GM12878 (cell line): ENCODE data around the gene TMED7. TPM values are rescaled to one million over a fixed set of nuclear protein-coding genes. Genes with fewer than 3 reads are reported as not detected.
"Not testable (repeated sequence)": the region's sequence is repeated elsewhere in the genome, so short reads cannot be mapped to it uniquely, and the experiment has no call there.

Experiments
- ATAC-seq: fragments of 200-7000 bp; cut with Tn5 transposase; 3 replicates; pipeline ENCODE4 v1.9.1; 2020; ENCODE audit warnings: mild to moderate bottlenecking, moderate library complexity
- BruUV-seq: library from RNA; stranded (reverse); fragments of 400-500 nt; replicated peaks from 2 replicates; lab custom pipeline; 2021; lab: Mats Ljungman, UMichigan
- CTCF ChIA-PET: fragments of 300-600 bp; sonication (Branson Sonifier 250); formaldehyde crosslinking; extraction: SDS; loops from one replicate; lab custom pipeline; 2021; ENCODE audit warnings: inconsistent platforms; lab: Yijun Ruan, JAX
- POLR2A ChIA-PET: fragments of 350-600 bp; formaldehyde crosslinking; extraction: SDS; loops from one replicate; lab custom pipeline; 2021; ENCODE audit warnings: inconsistent platforms; lab: Charles Lee
- RAD21 ChIA-PET: fragments of 300-600 bp; sonication (Branson Sonifier 250); formaldehyde crosslinking; loops from one replicate; lab custom pipeline; 2023; ENCODE audit warnings: antibody characterized with exemption; ENCODE audit not compliant: unreplicated experiment; lab: Charles Lee
- SMC1A ChIA-PET: fragments of 300-600 bp; sonication (Branson Sonifier 250); formaldehyde crosslinking; loops from one replicate; lab custom pipeline; 2023; ENCODE audit not compliant: unreplicated experiment, uncharacterized antibody; lab: Charles Lee
- DNase-seq: peaks from one replicate; pipeline ENCODE4 v3.0.0-alpha.2; 2011; ENCODE audit warnings: low read depth, low spot score
- FAIRE-seq: peaks from 3 replicates; lab custom pipeline; 2011; peaks lifted over from hg19 to GRCh38; lab: Jason Lieb, UNC
- H2AFZ ChIP-seq: 2 replicates; pipeline ENCODE4 v1.6.0; 2011; ENCODE audit warnings: low read depth, low read length, control low read depth; ENCODE audit not compliant: control insufficient read depth
- H3K27ac ChIP-seq: 2 replicates; pipeline ENCODE4 v1.5.1; 2011; ENCODE audit warnings: control low read depth; ENCODE audit not compliant: control insufficient read depth, insufficient read depth
- H3K27me3 ChIP-seq, 2 experiments: replicated peaks in 1 of 2; 2 replicates each; pipeline versions ENCODE4 v1.6.0 to v1.6.1; 2011; ENCODE audit warnings: low read length in 1 of 2; ENCODE audit not compliant: control insufficient read depth in 2 of 2, insufficient read depth in 2 of 2
- H3K36me3 ChIP-seq, 2 experiments: 2 replicates each; pipeline ENCODE4 v1.5.1; 2011; ENCODE audit warnings: low read length in 1 of 2; ENCODE audit not compliant: control insufficient read depth in 2 of 2, insufficient read depth in 2 of 2
- H3K4me1 ChIP-seq: 2 replicates; pipeline ENCODE4 v1.6.1; 2011; ENCODE audit warnings: mild to moderate bottlenecking, low read length, moderate library complexity, mixed read lengths; ENCODE audit not compliant: control insufficient read depth, insufficient read depth
- H3K4me2 ChIP-seq: 2 replicates; pipeline ENCODE4 v1.6.0; 2011; ENCODE audit warnings: control low read depth; ENCODE audit not compliant: control insufficient read depth, insufficient read depth
- H3K4me3 ChIP-seq: fragments of 200-600 bp; sonication (generic); 2 replicates; pipeline ENCODE4 v1.5.1; 2016
- H3K79me2 ChIP-seq: 2 replicates; pipeline ENCODE4 v1.6.0; 2011; ENCODE audit warnings: low read length; ENCODE audit not compliant: control insufficient read depth, insufficient read depth
- H3K9ac ChIP-seq: 2 replicates; pipeline ENCODE4 v1.8.0; 2011; ENCODE audit warnings: low read length, control low read depth, mixed read lengths; ENCODE audit not compliant: control insufficient read depth, insufficient read depth
- H3K9me3 ChIP-seq: replicated peaks from 3 replicates; pipeline ENCODE4 v1.5.1; 2011; ENCODE audit warnings: mild to moderate bottlenecking, low read length; ENCODE audit not compliant: control insufficient read depth, insufficient read depth
- H4K20me1 ChIP-seq: 2 replicates; pipeline ENCODE4 v1.6.0; 2011; ENCODE audit not compliant: control insufficient read depth, insufficient read depth
- GABPA ChIP-seq: IDR thresholded peaks from 2 replicates; pipeline ENCODE4 v1.6.1; 2014; ENCODE audit warnings: antibody characterized with exemption, low read depth, mild to moderate bottlenecking, inconsistent platforms
- HDAC6 ChIP-seq: fragments of 200-600 bp; sonication (generic); IDR thresholded peaks from one replicate; pipeline ENCODE4 v1.8.0; 2017; ENCODE audit warnings: antibody characterized with exemption; ENCODE audit not compliant: unreplicated experiment
- IRF4 ChIP-seq: IDR thresholded peaks from 2 replicates; pipeline ENCODE4 v1.6.1; 2011; ENCODE audit warnings: low read depth, low read length
- JUNB ChIP-seq: IDR thresholded peaks from 2 replicates; pipeline ENCODE4 v1.6.1; 2016; ENCODE audit warnings: antibody characterized with exemption, mild to moderate bottlenecking
- NFXL1 ChIP-seq: fragments of 450-650 bp; IDR thresholded peaks from 2 replicates; pipeline ENCODE4 v1.6.1; 2017; ENCODE audit warnings: antibody characterized with exemption, mild to moderate bottlenecking, borderline replicate concordance
- YBX1 ChIP-seq: fragments of 450-650 bp; IDR thresholded peaks from 2 replicates; pipeline ENCODE4 v1.6.1; 2016; ENCODE audit warnings: antibody characterized with exemption
- WGBS: methylation state at CpG from one replicate; pipeline ENCODE4 v1.1.6; 2016; ENCODE audit warnings: low lambda C conversion rate; ENCODE audit not compliant: insufficient replicate concordance, insufficient coverage; ENCODE audit errors: missing lambda C conversion rate; 5-methylcytosine and 5-hydroxymethylcytosine counted together
- in situ Hi-C: fragments of 300-500 bp; cut with MboI; formaldehyde crosslinking; loops from 9 replicates; pipeline ENCODE4 v1.14.3; 2018; ENCODE audit warnings: mixed read lengths
- intact Hi-C: fragments of 100-400 bp; cut with micrococcal nuclease; formaldehyde crosslinking; loops from one replicate; pipeline ENCODE4 v1.14.2; 2022; ENCODE audit not compliant: unreplicated experiment
- polyA plus RNA-seq, 11 experiments: library from polyadenylated mRNA; depleted of rRNA in 4 of 11; unstranded in 6 of 11; stranded (reverse) in 5 of 11; fragments of >200 nt; fragmentation: Nextera tagmentation in 4 of 11; fragmentation: Illumina TruSeq in 1 of 11; extraction: Ambion mirVana in 4 of 11; extraction: Trizol in 1 of 11; gene quantifications; 1 replicate in 1 of 11; 2 replicates in 10 of 11; pipeline versions ENCODE4 v1.2.1 to v1.2.3, GENCODE V29; 2011 to 2016; ENCODE audit warnings: inconsistent platforms in 2 of 11, missing spikeins in 2 of 11, low read depth in 1 of 11
- total RNA-seq, 4 experiments: library from RNA; depleted of rRNA in 3 of 4; stranded (reverse); fragments of >200 nt in 3 of 4; fragmentation: Illumina TruSeq in 1 of 4; extraction: Trizol in 1 of 4; gene quantifications; 2 replicates each; pipeline versions ENCODE4 v1.2.1 to v1.2.3, GENCODE V29; 2013 to 2021

Gene TMED7
- total and polyA plus RNA-seq, 10 of the 15 experiments (the other 5 are each of a cell fraction or from before 2014, with no cell fraction given), result 8.0 to 37.3 (median 25.2) TPM

GRCh38 chr5:115648056-115648455 lies 22.2 kb upstream of the TMED7 start:
- in situ Hi-C loops (no loop called here), intact Hi-C loops (no loop called here)
- Histone ChIP-seq H3K4me2 (no peak overlapping the region), H3K27me3 (peaks cover 0 to 2% of the 10 kb centered on the region in 2 experiments; a peak in 2 of 4 replicates), H3K36me3 (no peaks in the 10 kb centered on the region), H3K4me1 (no peaks in the 10 kb centered on the region), H3K9ac (no peak overlapping the region), H3K9me3 (no peaks in the 10 kb centered on the region), H3K4me3 (no peak overlapping the region), H3K27ac (no peak overlapping the region), H3K79me2 (no peaks in the 10 kb centered on the region)
- 1% methylated on average over 3 of the region's 3 CpGs for WGBS
- ATAC-seq (no peak), FAIRE-seq (no peak), DNase-seq (no peak)
- no TSS peak for BruUV-seq
- ChIA-PET SMC1A (no interaction called here), RAD21 (no interaction called here), POLR2A (no interaction called here)
- no peak for TF ChIP-seq YBX1
- TF ChIP-seq IRF4, result no peak
- TF ChIP-seq JUNB, result no peak
- TF ChIP-seq NFXL1, result no peak
- no peak for TF ChIP-seq GABPA
- no peak for TF ChIP-seq HDAC6
- TF ChIP-seq, all 136 proteins: peak for 0
- CTCF ChIA-PET, result no interaction called here
- H4K20me1 ChIP-seq, result no peaks in the 10 kb centered on the region
- H2AFZ ChIP-seq, result no peak overlapping the region

GRCh38 chr5:115645386-115645785 lies 19.6 kb upstream of the TMED7 start:
- H3K36me3 ChIP-seq, H3K4me3 ChIP-seq, FAIRE-seq, H4K20me1 ChIP-seq, H3K4me1 ChIP-seq, DNase-seq, H3K27ac ChIP-seq, H3K79me2 ChIP-seq, in situ Hi-C loops, H2AFZ ChIP-seq, H3K27me3 ChIP-seq, RAD21 ChIA-PET, BruUV-seq, H3K9me3 ChIP-seq, H3K4me2 ChIP-seq, intact Hi-C loops, POLR2A ChIA-PET, ATAC-seq, H3K9ac ChIP-seq: not testable (repeated sequence)
- ChIA-PET SMC1A (interaction anchor here (0.7 to 1.6 kb wide), 2 partner anchors 11 kb away, joined by 4 to 8 read pairs; no protein-coding TSS in a partner anchor), CTCF (interaction anchor here (1.2 to 1.7 kb wide), 2 partner anchors 10 to 12 kb away, joined by 3 to 4 read pairs; no protein-coding TSS in a partner anchor)
- whole genome bisulfite sequencing, result 57% methylated on average over 5 of the region's 5 CpGs
